IPS-18a (cell line): ENCODE measurements around the gene SUZ12.
"Not testable (repeated sequence)": the region's sequence is repeated elsewhere in the genome, so short reads cannot be mapped to it uniquely, and the experiment has no call there.

Source experiments
- H3K27ac ChIP-seq: one replicate; pipeline ENCODE4 v1.5.1; 2013; ENCODE audit warnings: low read length
- H3K27me3 ChIP-seq: one replicate; pipeline ENCODE4 v1.6.1; 2013; ENCODE audit warnings: mild to moderate bottlenecking, low read length; ENCODE audit not compliant: control insufficient read depth, insufficient read depth
- H3K36me3 ChIP-seq: one replicate; pipeline ENCODE4 v1.6.1; 2013; ENCODE audit warnings: low read depth, low read length; ENCODE audit not compliant: control insufficient read depth
- H3K4me1 ChIP-seq: one replicate; pipeline ENCODE4 v1.6.1; 2013; ENCODE audit warnings: low read depth, low read length; ENCODE audit not compliant: control insufficient read depth
- H3K4me3 ChIP-seq: one replicate; pipeline ENCODE4 v1.5.1; 2013; ENCODE audit warnings: low read length
- H3K9ac ChIP-seq: one replicate; pipeline ENCODE4 v1.6.1; 2013; ENCODE audit warnings: mild to moderate bottlenecking, low read length, moderate library complexity
- H3K9me3 ChIP-seq: one replicate; pipeline ENCODE4 v1.6.1; 2013; ENCODE audit warnings: low read depth, low read length; ENCODE audit not compliant: control insufficient read depth

The SUZ12 gene

DNA sequence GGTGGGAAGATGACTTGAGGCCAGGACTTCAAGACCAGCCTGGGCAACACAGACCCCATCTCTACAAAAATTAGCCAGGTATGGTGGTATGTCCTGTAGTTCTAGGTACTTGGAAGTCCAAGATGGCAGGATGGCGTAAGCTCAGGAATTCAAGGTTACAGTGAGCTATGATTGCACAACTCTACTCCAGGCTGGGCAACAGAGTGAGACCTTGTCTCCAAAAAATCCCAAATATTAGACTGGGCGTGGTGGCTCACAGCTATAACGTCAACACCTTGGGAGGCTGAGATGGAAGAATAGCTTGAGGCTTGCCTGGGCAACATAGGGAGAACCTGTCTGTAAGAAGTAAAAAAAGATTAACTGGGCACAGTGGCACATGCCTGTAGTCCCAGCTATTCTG, 30.8 kb downstream of the SUZ12 start:
- no peaks in the 10 kb centered on the region for H3K9me3 ChIP-seq
- no peaks in the 10 kb centered on the region for H3K4me1 ChIP-seq
- no peaks in the 10 kb centered on the region for H3K27me3 ChIP-seq
- no peak overlapping the region for H3K9ac ChIP-seq
- no peak overlapping the region for H3K27ac ChIP-seq
- H3K36me3 ChIP-seq, result peaks cover 38% of the 10 kb centered on the region
- H3K4me3 ChIP-seq, result no peak overlapping the region

DNA sequence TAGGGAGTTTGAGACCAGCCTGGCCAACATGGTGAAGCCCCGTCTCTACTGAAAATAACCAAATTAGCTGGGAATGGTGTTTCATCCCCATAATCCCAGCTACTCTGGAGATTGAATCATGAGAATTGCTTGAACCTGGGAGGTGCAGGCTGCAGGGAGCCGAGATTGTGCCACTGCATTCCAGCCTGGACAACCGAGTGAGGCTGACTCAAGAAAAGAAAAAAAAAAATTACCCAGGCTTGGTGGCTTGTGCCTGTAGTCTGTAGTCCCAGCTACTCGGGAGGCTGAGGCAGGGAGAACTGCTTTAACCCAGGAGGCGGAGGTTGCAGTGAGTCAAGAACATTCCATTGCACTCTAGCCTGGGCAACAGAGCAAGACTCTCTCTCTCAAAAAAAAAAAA, 33.6 kb downstream of the SUZ12 start:
- H3K4me1 ChIP-seq, H3K27me3 ChIP-seq, H3K9me3 ChIP-seq, H3K27ac ChIP-seq, H3K9ac ChIP-seq, H3K4me3 ChIP-seq: not testable (repeated sequence)
- peaks cover 29% of the 10 kb centered on the region for H3K36me3 ChIP-seq

DNA sequence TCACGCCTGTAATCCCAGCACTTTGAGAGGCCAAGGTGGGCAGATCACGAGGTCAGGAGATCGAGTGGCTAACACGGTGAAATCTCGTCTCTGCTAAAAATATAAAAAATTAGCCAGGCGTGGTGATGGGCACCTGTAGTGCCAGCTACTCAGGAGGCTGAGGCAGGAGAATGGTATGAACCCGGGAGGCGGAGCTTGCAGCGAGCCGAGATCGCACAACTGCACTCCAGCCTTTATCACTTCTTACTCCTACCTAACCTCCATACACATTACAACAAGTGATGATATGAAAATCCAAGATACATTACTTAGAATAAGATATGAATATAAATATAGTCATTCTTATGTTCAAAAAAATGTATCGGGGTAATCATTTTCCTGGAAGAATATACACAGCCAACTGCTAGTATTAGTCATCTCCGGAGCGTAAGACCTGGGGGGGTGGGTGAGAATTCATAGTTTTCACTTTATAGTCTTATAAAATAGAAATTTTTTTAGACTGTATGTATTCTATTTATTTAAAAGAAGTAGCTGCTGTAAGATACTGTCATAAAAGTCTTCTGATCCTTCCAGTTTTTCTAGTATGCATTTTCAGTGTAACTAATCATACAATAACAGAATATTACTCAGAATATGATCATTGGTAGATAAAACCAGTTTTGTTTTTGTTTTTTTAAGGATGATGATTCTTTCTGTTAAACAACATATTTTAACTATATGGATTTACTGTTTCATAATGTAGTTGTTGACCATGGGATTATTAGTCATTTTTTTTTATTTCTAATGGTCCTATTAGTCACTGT, 37.7 kb downstream of the SUZ12 start:
- H3K9me3 ChIP-seq, H3K4me1 ChIP-seq, H3K4me3 ChIP-seq, H3K27me3 ChIP-seq, H3K9ac ChIP-seq, H3K27ac ChIP-seq: not testable (repeated sequence)
- peaks cover 29% of the 10 kb centered on the region for H3K36me3 ChIP-seq

DNA sequence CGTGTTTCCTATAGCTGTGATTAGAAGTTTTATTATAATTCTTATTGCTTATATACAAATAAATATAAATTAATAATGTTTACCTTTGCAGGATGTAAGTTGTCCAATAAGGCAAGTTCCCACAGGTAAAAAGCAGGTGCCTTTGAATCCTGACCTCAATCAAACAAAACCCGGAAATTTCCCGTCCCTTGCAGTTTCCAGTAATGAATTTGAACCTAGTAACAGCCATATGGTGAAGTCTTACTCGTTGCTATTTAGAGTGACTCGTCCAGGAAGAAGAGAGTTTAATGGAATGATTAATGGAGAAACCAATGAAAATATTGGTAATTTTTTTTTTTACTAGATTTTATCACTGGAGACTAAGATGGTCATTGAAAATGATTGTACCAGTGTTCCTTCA, 38.6 kb downstream of the SUZ12 start:
- H3K27me3 ChIP-seq, H3K9ac ChIP-seq, H3K4me1 ChIP-seq, H3K9me3 ChIP-seq, H3K4me3 ChIP-seq, H3K27ac ChIP-seq: not testable (repeated sequence)
- peaks cover 31% of the 10 kb centered on the region for H3K36me3 ChIP-seq

DNA sequence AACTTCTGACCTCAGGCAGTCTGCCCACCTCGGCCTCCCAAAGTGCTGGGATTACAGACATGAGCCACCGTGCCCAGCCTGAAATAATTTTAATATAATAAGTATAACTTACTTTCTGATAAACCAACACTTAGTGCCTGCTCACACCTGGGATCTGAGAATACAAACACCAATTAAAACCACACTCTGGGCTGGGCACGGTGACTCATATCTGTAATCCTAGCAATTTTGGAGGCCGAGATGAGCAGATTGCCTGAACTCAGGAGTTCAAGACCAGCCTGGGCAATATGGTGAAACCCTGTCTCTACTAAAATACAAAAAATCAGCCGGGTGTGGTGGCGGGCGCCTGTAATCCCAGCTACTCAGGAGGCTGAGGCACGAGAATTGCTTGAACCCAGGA, 55.0 kb downstream of the SUZ12 start:
- H3K36me3 ChIP-seq, result peaks cover 84% of the 10 kb centered on the region
- not testable (repeated sequence) for H3K27me3 ChIP-seq, H3K4me3 ChIP-seq, H3K9ac ChIP-seq, H3K27ac ChIP-seq, H3K4me1 ChIP-seq, H3K9me3 ChIP-seq

DNA sequence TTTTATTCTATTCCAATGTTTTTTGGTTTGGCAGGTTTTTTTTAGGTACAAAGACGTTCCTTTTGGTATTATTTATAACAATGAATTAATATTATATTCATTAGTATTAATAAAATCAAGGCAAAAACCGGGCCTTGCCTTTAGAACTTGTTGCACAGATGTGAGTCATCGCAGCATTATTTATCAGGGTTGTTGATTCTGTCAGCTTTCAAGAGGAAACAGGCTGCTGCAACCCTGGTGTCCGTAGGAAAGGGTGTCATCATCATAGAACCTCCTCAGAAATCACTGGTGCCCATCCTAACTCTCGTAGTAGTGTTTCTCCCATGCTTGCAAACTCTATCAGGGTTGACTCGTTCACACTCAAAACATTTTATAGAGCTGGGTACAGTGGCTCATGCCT, 60.2 kb downstream of the SUZ12 start:
- Histone ChIP-seq H3K4me1 (no peaks in the 10 kb centered on the region), H3K9me3 (no peaks in the 10 kb centered on the region), H3K27ac (no peak overlapping the region), H3K9ac (no peak overlapping the region), H3K36me3 (peaks cover 84% of the 10 kb centered on the region), H3K27me3 (no peaks in the 10 kb centered on the region), H3K4me3 (no peak overlapping the region)

DNA sequence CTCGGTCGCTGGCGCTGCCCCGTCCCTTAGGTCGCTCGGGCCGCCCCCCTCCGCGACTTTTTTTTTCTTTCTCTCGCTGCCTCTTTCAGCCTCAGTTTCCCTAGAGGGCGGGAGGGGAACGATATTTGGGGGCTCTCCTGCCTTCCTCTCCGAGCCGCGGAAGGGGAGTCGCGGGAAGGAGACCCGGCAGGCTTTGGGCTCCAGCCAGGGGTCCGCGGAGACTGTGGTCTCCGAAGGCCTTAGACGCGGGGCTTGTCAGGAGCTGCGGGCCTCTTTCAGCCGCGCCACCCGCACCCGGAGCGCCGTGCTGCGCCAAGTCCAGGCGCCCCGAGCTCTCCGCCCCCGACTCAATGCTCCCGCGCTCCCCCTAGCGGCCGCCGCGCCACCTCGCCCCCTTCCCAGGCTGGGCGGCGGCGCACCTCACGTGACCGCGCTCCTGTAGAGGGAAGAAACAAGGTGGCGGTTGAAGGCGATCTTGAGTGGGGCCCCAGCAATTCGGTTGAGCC, 70.2 kb downstream of the SUZ12 start, which contains the start of gene LRRC37B:
TSS of gene LRRC37B (plus strand) at position 427 of the 506 bp plus-strand sequence. CDS start 14,010 bp downstream, outside the sequence.
- peak within 1 kb of the TSS; percentile 57 for H3K27ac ChIP-seq
- peaks cover 9% of the 10 kb centered on the region for H3K27me3 ChIP-seq
- peak within 1 kb of the TSS; percentile 97 for H3K4me3 ChIP-seq
- no peaks in the 10 kb centered on the region for H3K36me3 ChIP-seq
- peak within 1 kb of the TSS; percentile 83 for H3K9ac ChIP-seq
- peaks cover 6% of the 10 kb centered on the region for H3K4me1 ChIP-seq
- no peaks in the 10 kb centered on the region for H3K9me3 ChIP-seq

DNA sequence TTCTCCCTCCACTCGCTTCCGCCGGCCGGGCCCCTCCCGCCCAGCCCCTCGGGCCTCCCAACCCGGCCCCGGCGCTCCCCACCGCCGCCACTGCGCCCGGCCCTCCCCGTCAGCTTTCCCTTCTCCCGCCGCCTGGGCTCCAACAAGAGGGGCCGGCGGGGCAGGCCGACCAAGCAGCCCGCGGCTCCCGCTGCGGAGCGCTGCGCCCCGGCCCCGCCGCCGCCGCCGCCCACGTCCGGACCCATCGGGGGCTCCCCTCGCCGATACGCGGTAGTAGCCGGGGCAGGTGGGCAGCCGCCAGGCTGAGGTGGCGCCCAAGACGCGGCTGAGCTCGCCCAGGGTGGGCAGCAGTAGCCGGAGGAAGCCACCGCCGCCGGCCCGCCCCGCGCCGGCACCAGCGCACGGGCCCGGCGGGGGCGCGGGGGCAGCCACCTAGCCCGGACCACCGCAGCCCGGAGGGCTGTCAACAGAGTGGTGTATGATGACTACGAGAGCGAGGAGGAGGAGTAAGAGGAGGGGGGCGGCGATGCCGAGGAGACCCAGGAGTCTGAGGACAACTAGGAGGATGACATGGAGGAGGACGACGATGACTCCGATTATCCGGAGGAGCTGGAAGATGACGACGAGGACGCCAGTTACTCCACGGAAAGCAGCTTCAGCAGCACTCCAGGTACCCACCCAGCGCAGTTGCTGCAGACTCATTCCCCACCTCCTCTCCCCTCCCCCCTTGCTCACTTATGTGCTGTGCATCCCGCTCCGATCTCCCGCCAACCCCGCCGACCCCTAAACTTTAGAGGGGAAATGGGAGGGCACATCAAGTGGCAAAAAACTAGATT, 70.9 kb downstream of the SUZ12 start:
- H3K9ac ChIP-seq, result peak overlapping the region; percentile 83
- H3K27me3 ChIP-seq, result peaks cover 9% of the 10 kb centered on the region
- peak overlapping the region; percentile 57 for H3K27ac ChIP-seq
- no peaks in the 10 kb centered on the region for H3K36me3 ChIP-seq
- no peaks in the 10 kb centered on the region for H3K9me3 ChIP-seq
- H3K4me3 ChIP-seq, result peak overlapping the region; percentile 97
- H3K4me1 ChIP-seq, result peaks cover 6% of the 10 kb centered on the region

DNA sequence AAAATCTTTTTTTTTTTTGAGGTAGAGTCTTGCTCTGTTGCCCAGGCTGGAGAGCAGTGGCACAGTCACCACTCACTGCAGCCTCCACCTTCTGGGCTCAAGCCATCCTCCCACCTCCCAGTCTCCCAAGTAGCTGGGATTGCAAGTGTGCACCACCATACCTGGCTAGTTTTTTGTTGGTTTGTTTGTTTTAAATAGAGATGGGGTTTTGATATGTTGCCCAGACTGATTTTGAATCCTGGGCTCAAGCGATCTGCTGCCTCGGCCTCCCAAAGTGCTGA, 72.4 kb downstream of the SUZ12 start:
- H3K9me3 ChIP-seq, result no peaks in the 10 kb centered on the region
- H3K9ac ChIP-seq, result no peak overlapping the region
- peak overlapping the region; percentile 97 for H3K4me3 ChIP-seq
- H3K36me3 ChIP-seq, result no peaks in the 10 kb centered on the region
- H3K4me1 ChIP-seq, result peaks cover 6% of the 10 kb centered on the region
- H3K27me3 ChIP-seq, result peaks cover 9% of the 10 kb centered on the region
- no peak overlapping the region for H3K27ac ChIP-seq

DNA sequence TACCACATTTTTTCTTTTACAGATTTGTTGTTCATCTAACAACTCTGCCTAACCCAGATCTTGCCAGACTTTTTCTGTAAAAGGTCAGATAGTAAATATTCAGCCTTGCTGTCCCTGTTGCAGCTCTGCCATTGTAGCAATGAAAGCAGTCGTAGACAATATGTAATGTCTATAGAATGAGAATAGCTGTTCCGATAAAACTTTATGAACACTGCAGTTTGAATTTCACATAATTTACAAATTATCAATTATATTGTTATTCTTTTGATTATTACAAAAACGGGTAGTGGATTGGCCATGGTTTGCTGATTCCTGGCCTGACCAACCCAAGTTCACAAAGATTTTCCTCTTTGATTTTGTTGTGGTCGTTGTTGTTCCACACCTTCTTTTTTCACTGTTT, 73.3 kb downstream of the SUZ12 start:
- H3K27me3 ChIP-seq, result peaks cover 9% of the 10 kb centered on the region
- no peak overlapping the region for H3K9ac ChIP-seq
- H3K27ac ChIP-seq, result no peak overlapping the region
- H3K4me1 ChIP-seq, result peaks cover 6% of the 10 kb centered on the region
- no peaks in the 10 kb centered on the region for H3K36me3 ChIP-seq
- no peak overlapping the region for H3K4me3 ChIP-seq
- H3K9me3 ChIP-seq, result no peaks in the 10 kb centered on the region

DNA sequence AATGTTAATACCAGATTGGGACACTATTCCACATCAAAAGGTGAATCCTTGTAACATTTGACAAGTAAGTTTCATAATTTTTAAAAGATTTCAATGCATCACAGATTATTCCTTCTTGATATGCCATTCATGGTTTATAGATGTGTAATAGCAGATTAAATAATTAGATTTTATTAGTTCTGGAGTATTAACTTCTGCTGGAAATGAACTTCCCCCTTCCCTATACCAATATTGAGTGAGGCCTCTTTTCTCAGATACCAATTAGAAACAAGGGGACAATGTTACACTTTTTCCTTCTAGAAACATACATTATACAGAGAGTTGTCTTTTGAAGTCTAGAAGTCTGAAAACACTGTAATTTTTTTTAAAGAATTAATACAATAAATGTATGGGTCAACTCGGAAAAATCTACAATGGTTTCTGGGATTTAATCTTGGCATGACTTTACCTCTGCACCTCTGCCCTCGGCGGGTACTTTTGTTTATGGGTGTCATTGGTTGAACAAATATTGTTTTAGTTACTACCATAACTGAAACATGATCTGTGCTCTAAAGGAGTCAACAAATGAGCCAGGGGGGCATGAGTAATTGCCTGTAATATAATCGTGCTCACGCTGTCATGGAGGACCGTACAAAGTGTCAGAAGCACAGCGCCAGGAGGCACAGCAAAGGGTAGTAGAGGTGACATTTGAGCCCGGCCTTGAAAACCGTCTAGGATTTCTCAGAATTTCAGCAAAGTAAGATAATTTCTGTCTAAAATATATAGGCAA, 78.6 kb downstream of the SUZ12 start:
- H3K4me3 ChIP-seq, result no peak overlapping the region
- no peak overlapping the region for H3K27ac ChIP-seq
- H3K36me3 ChIP-seq, result peaks cover 12% of the 10 kb centered on the region
- H3K4me1 ChIP-seq, result no peaks in the 10 kb centered on the region
- no peaks in the 10 kb centered on the region for H3K9me3 ChIP-seq
- H3K27me3 ChIP-seq, result no peaks in the 10 kb centered on the region
- no peak overlapping the region for H3K9ac ChIP-seq
